Smooth muscle cell (in vitro differentiated cells): ENCODE results near the gene KCNIP4. TPM values are rescaled to one million over a fixed set of nuclear protein-coding genes. Genes with fewer than 3 reads are reported as not detected.

Experiments
- DNase-seq: peaks from one replicate; lab custom pipeline; 2025; ENCODE audit not compliant: unreplicated experiment; lab: John Stamatoyannopoulos, UW
- H2AFZ ChIP-seq: fragments of 200-600 bp; sonication (generic); 2 replicates; pipeline ENCODE4 v1.6.0; 2016; ENCODE audit warnings: antibody characterized with exemption, low read depth, mild to moderate bottlenecking
- H3F3A ChIP-seq: fragments of 200-600 bp; sonication (generic); 2 replicates; pipeline ENCODE4 v1.6.0; 2017; ENCODE audit warnings: antibody characterized with exemption, low read depth
- H3K27ac ChIP-seq: fragments of 200-600 bp; sonication (generic); 2 replicates; pipeline ENCODE4 v1.5.1; 2016; ENCODE audit warnings: low read depth, mild to moderate bottlenecking
- H3K27me3 ChIP-seq: fragments of 200-600 bp; sonication (generic); 2 replicates; pipeline ENCODE4 v1.6.1; 2016; ENCODE audit warnings: low read depth, mild to moderate bottlenecking
- H3K36me3 ChIP-seq: fragments of 200-600 bp; sonication (generic); 2 replicates; pipeline ENCODE4 v1.5.1; 2016; ENCODE audit warnings: low read depth
- H3K4me1 ChIP-seq: fragments of 200-600 bp; sonication (generic); 2 replicates; pipeline ENCODE4 v1.5.1; 2016; ENCODE audit warnings: low read depth
- H3K4me2 ChIP-seq: fragments of 200-600 bp; sonication (generic); 2 replicates; pipeline ENCODE4 v1.6.0; 2016; ENCODE audit warnings: mild to moderate bottlenecking
- H3K4me3 ChIP-seq: fragments of 200-600 bp; sonication (generic); 2 replicates; pipeline ENCODE4 v1.5.1; 2016; ENCODE audit warnings: mild to moderate bottlenecking
- H3K79me2 ChIP-seq: fragments of 200-600 bp; sonication (generic); 2 replicates; pipeline ENCODE4 v1.6.0; 2016; ENCODE audit warnings: low read depth, mild to moderate bottlenecking
- H3K9ac ChIP-seq: fragments of 200-600 bp; sonication (generic); 2 replicates; pipeline ENCODE4 v1.6.0; 2016; ENCODE audit warnings: low read depth
- H3K9me3 ChIP-seq: fragments of 200-600 bp; sonication (generic); replicated peaks from 2 replicates; pipeline ENCODE4 v1.5.1; 2016; ENCODE audit warnings: low read depth
- H4K20me1 ChIP-seq: fragments of 200-600 bp; sonication (generic); 2 replicates; pipeline ENCODE4 v1.6.0; 2016; ENCODE audit warnings: low read depth
- CTCF ChIP-seq: fragments of 200-600 bp; sonication (generic); IDR thresholded peaks from 2 replicates; pipeline ENCODE4 v1.5.1; 2017; ENCODE audit warnings: borderline replicate concordance, mild to moderate bottlenecking, antibody characterized with exemption; ENCODE audit not compliant: insufficient read depth, poor library complexity, severe bottlenecking
- WGBS: methylation state at CpG from one replicate; pipeline ENCODE4 v1.1.7; 2016; ENCODE audit warnings: low lambda C conversion rate; 5-methylcytosine and 5-hydroxymethylcytosine counted together
- polyA plus RNA-seq: library from polyadenylated mRNA; unstranded; fragments of >200 nt; fragmentation: Nextera tagmentation; extraction: Ambion mirVana; gene quantifications from 2 replicates; pipeline ENCODE4 v1.2.1, GENCODE V29; 2016
- total RNA-seq: library from RNA; depleted of rRNA; stranded (reverse); fragments of >200 nt; gene quantifications from 2 replicates; pipeline ENCODE4 v1.2.3, GENCODE V29; 2014

The KCNIP4 gene
- total and polyA plus RNA-seq, 2 experiments from 2014 or later: 0.07 TPM; not detected in 1

GRCh38 chr4:21979196-21979595, 30.6 kb upstream of the KCNIP4 start:
- 73% methylated on average over 1 of the region's 1 CpG for WGBS
- no peak overlapping the region for H3K4me2 ChIP-seq
- H3K27me3 ChIP-seq: no peaks in the 10 kb centered on the region
- no peaks in the 10 kb centered on the region for H3F3A ChIP-seq
- no peaks in the 10 kb centered on the region for H3K36me3 ChIP-seq
- no peaks in the 10 kb centered on the region for H4K20me1 ChIP-seq
- no peak overlapping the region for H3K4me3 ChIP-seq
- no peak for DNase-seq
- H3K27ac ChIP-seq: no peak overlapping the region
- no peak overlapping the region for H2AFZ ChIP-seq
- H3K9ac ChIP-seq: no peak overlapping the region
- H3K79me2 ChIP-seq: no peaks in the 10 kb centered on the region
- no peaks in the 10 kb centered on the region for H3K4me1 ChIP-seq
- H3K9me3 ChIP-seq: no peaks in the 10 kb centered on the region
- TF ChIP-seq CTCF: no peak

- Histone ChIP-seq H3K79me2 (no peaks in the 10 kb centered on the region), H3F3A (no peaks in the 10 kb centered on the region), H3K4me2 (no peak overlapping the region), H3K27me3 (no peaks in the 10 kb centered on the region), H4K20me1 (no peaks in the 10 kb centered on the region), H3K36me3 (no peaks in the 10 kb centered on the region), H3K27ac (no peak overlapping the region), H3K9me3 (no peaks in the 10 kb centered on the region), H3K9ac (no peak overlapping the region), H3K4me1 (no peaks in the 10 kb centered on the region), H2AFZ (no peak overlapping the region), H3K4me3 (no peak overlapping the region)
- WGBS: 62% methylated on average over 1 of the region's 1 CpG
- no peak for DNase-seq
- no peak for TF ChIP-seq CTCF
Observed at GRCh38 chr4:21976166-21976565, 27.6 kb upstream of the KCNIP4 start.

GRCh38 chr4:21973850-21974249, 25.3 kb upstream of the KCNIP4 start:
- Histone ChIP-seq H3F3A (no peaks in the 10 kb centered on the region), H3K4me3 (no peak overlapping the region), H3K4me2 (no peak overlapping the region), H3K4me1 (no peaks in the 10 kb centered on the region), H3K9me3 (no peaks in the 10 kb centered on the region), H3K79me2 (no peaks in the 10 kb centered on the region), H2AFZ (no peak overlapping the region), H4K20me1 (no peaks in the 10 kb centered on the region), H3K9ac (no peak overlapping the region), H3K27me3 (no peaks in the 10 kb centered on the region), H3K27ac (no peak overlapping the region), H3K36me3 (no peaks in the 10 kb centered on the region)
- WGBS: 67% methylated on average over 3 of the region's 3 CpGs
- no peak for DNase-seq
- TF ChIP-seq CTCF: no peak

GRCh38 chr4:21964762-21965319, 16.3 kb upstream of the KCNIP4 start:
- no peaks in the 10 kb centered on the region for H3K36me3 ChIP-seq
- H3K9ac ChIP-seq: no peak overlapping the region
- DNase-seq: no peak
- H3K9me3 ChIP-seq: no peaks in the 10 kb centered on the region
- H3K4me2 ChIP-seq: no peak overlapping the region
- no peaks in the 10 kb centered on the region for H3F3A ChIP-seq
- no peaks in the 10 kb centered on the region for H3K27me3 ChIP-seq
- no peak overlapping the region for H2AFZ ChIP-seq
- no peak for TF ChIP-seq CTCF
- H4K20me1 ChIP-seq: no peaks in the 10 kb centered on the region
- no peaks in the 10 kb centered on the region for H3K79me2 ChIP-seq
- 74% methylated on average over 3 of the region's 3 CpGs for WGBS
- H3K27ac ChIP-seq: no peak overlapping the region
- H3K4me3 ChIP-seq: no peak overlapping the region
- H3K4me1 ChIP-seq: no peaks in the 10 kb centered on the region
